Mesendoderm (in vitro differentiated cells): ENCODE measurements around the gene AAMP.

Source experiments
- DNase-seq: peaks from one replicate; pipeline ENCODE4 v3.0.0; 2013
- H2AK5ac ChIP-seq: 2 replicates; pipeline ENCODE4 v1.6.1; 2013; ENCODE audit warnings: low read length, inconsistent platforms
- H2BK120ac ChIP-seq: 2 replicates; pipeline ENCODE4 v1.6.1; 2013; ENCODE audit warnings: low read depth, mild to moderate bottlenecking, low read length, moderate library complexity, mixed read lengths
- H2BK15ac ChIP-seq: replicated peaks from 2 replicates; pipeline ENCODE4 v1.6.1; 2013; ENCODE audit warnings: low read depth, mild to moderate bottlenecking, moderate library complexity
- H2BK5ac ChIP-seq: 2 replicates; pipeline ENCODE4 v1.6.1; 2013; ENCODE audit warnings: low read length, inconsistent platforms
- H3K18ac ChIP-seq: 2 replicates; pipeline ENCODE4 v1.6.1; 2013; ENCODE audit warnings: mild to moderate bottlenecking, low read length, mixed read lengths
- H3K23ac ChIP-seq: one replicate; pipeline ENCODE4 v1.6.1; 2013; ENCODE audit warnings: low read length
- H3K27ac ChIP-seq: 2 replicates; pipeline ENCODE4 v1.5.1; 2013; ENCODE audit warnings: low read depth, mild to moderate bottlenecking, inconsistent platforms, low read length, moderate library complexity
- H3K27me3 ChIP-seq: 2 replicates; pipeline ENCODE4 v1.6.1; 2013; ENCODE audit warnings: low read length, control low read depth, mild to moderate bottlenecking, inconsistent platforms; ENCODE audit not compliant: insufficient read depth, poor library complexity
- H3K36me3 ChIP-seq: 2 replicates; pipeline ENCODE4 v1.6.1; 2013; ENCODE audit warnings: low read length, inconsistent platforms; ENCODE audit not compliant: control insufficient read depth, insufficient read depth
- H3K4ac ChIP-seq: one replicate; pipeline ENCODE4 v1.6.1; 2013; ENCODE audit warnings: low read depth, mild to moderate bottlenecking, low read length, moderate library complexity
- H3K4me1 ChIP-seq: 2 replicates; pipeline ENCODE4 v1.6.1; 2013; ENCODE audit warnings: low read depth, low read length, inconsistent platforms; ENCODE audit not compliant: control insufficient read depth
- H3K4me2 ChIP-seq: 2 replicates; pipeline ENCODE4 v1.6.1; 2013; ENCODE audit warnings: low read length
- H3K4me3 ChIP-seq: 2 replicates; pipeline ENCODE4 v1.5.1; 2013; ENCODE audit warnings: mild to moderate bottlenecking, low read length
- H3K56ac ChIP-seq: one replicate; pipeline ENCODE4 v1.6.1; 2013; ENCODE audit warnings: low read length
- H3K79me1 ChIP-seq: 2 replicates; pipeline ENCODE4 v1.6.1; 2013; ENCODE audit warnings: low read length, inconsistent platforms
- H3K79me2 ChIP-seq: 2 replicates; pipeline ENCODE4 v1.6.1; 2013; ENCODE audit warnings: mild to moderate bottlenecking, low read length; ENCODE audit not compliant: control insufficient read depth, insufficient read depth
- H3K9ac ChIP-seq: 2 replicates; pipeline ENCODE4 v1.6.1; 2013; ENCODE audit warnings: low read length, inconsistent platforms
- H4K5ac ChIP-seq: one replicate; pipeline ENCODE4 v1.6.1; 2013; ENCODE audit warnings: low read length
- H4K8ac ChIP-seq: one replicate; pipeline ENCODE4 v1.6.1; 2013; ENCODE audit warnings: low read depth, mild to moderate bottlenecking, control low read depth, low read length, moderate library complexity
- WGBS: extraction: QIAGEN DNeasy Blood & Tissue Kit; methylation state at CpG from one replicate; pipeline ENCODE4 v1.1.7; 2013; ENCODE audit warnings: low lambda C conversion rate, missing lambda C conversion rate; ENCODE audit not compliant: insufficient coverage; ENCODE audit errors: extremely low coverage; 5-methylcytosine and 5-hydroxymethylcytosine counted together

AAMP gene

GRCh38 chr2:218293715-218294429, 23.9 kb upstream of the AAMP start:
- no peak overlapping the region for H3K23ac ChIP-seq
- no peak overlapping the region for H3K4me2 ChIP-seq
- peaks cover 2% of the 10 kb centered on the region for H3K79me1 ChIP-seq
- no peak for DNase-seq
- no peak overlapping the region for H3K4ac ChIP-seq
- H3K27me3 ChIP-seq = no peaks in the 10 kb centered on the region
- H3K18ac ChIP-seq = no peak overlapping the region
- H4K5ac ChIP-seq = no peak overlapping the region
- no peak overlapping the region for H2BK5ac ChIP-seq
- no peak overlapping the region for H2BK120ac ChIP-seq
- H3K79me2 ChIP-seq = no peaks in the 10 kb centered on the region
- no peaks in the 10 kb centered on the region for H3K36me3 ChIP-seq
- H3K9ac ChIP-seq = no peak overlapping the region
- no peak overlapping the region for H2AK5ac ChIP-seq
- H3K56ac ChIP-seq = no peak overlapping the region
- no peak overlapping the region for H3K27ac ChIP-seq
- no peak overlapping the region for H3K4me3 ChIP-seq
- no peak overlapping the region for H4K8ac ChIP-seq
- no peak overlapping the region for H2BK15ac ChIP-seq
- H3K4me1 ChIP-seq = peaks cover 7% of the 10 kb centered on the region
- WGBS = no CpG with 5 or more reads among the region's 5 CpGs

GRCh38 chr2:218292048-218293014, 22.4 kb upstream of the AAMP start, which contains the start of gene TMBIM1:
TMBIM1 (minus strand) TSS chr2:218292503; CDS start chr2:218282141, 10,362 bp downstream.
- Histone ChIP-seq H4K5ac (no peak within 1 kb of the TSS), H3K79me2 (no peaks in the 10 kb centered on the region), H3K23ac (no peak within 1 kb of the TSS), H3K18ac (peak within 1 kb of the TSS; percentile 63), H3K9ac (peak within 1 kb of the TSS; percentile 93), H2BK120ac (no peak within 1 kb of the TSS), H4K8ac (no peak within 1 kb of the TSS), H3K27me3 (no peaks in the 10 kb centered on the region), H3K36me3 (no peaks in the 10 kb centered on the region), H3K4me1 (peaks cover 9% of the 10 kb centered on the region), H2AK5ac (no peak within 1 kb of the TSS), H3K4me2 (peak within 1 kb of the TSS; percentile 24), H2BK15ac (no peak within 1 kb of the TSS), H3K4ac (peak within 1 kb of the TSS; percentile 83), H3K4me3 (peak within 1 kb of the TSS; percentile 72), H3K56ac (peak within 1 kb of the TSS; percentile 94), H2BK5ac (no peak within 1 kb of the TSS), H3K27ac (no peak within 1 kb of the TSS), H3K79me1 (peaks cover 2% of the 10 kb centered on the region)
- peak; percentile 76 for DNase-seq
- WGBS = no CpG with 5 or more reads among the region's 63 CpGs

GRCh38 chr2:218291318-218292047, 21.5 kb upstream of the AAMP start:
- no peak overlapping the region for H4K8ac ChIP-seq
- peak overlapping the region; percentile 83 for H3K4ac ChIP-seq
- H2BK120ac ChIP-seq = no peak overlapping the region
- peaks cover 13% of the 10 kb centered on the region for H3K4me1 ChIP-seq
- DNase-seq = no peak
- no peaks in the 10 kb centered on the region for H3K79me2 ChIP-seq
- peak overlapping the region; percentile 63 for H3K18ac ChIP-seq
- H3K9ac ChIP-seq = peak overlapping the region; percentile 93
- H3K56ac ChIP-seq = peak overlapping the region; percentile 94
- no CpG with 5 or more reads among the region's 12 CpGs for WGBS
- no peaks in the 10 kb centered on the region for H3K36me3 ChIP-seq
- H3K79me1 ChIP-seq = peaks cover 2% of the 10 kb centered on the region
- H4K5ac ChIP-seq = no peak overlapping the region
- H3K4me2 ChIP-seq = peak overlapping the region; percentile 24
- no peaks in the 10 kb centered on the region for H3K27me3 ChIP-seq
- H2AK5ac ChIP-seq = no peak overlapping the region
- no peak overlapping the region for H3K23ac ChIP-seq
- peak overlapping the region; percentile 27 for H3K27ac ChIP-seq
- H2BK15ac ChIP-seq = no peak overlapping the region
- no peak overlapping the region for H2BK5ac ChIP-seq
- H3K4me3 ChIP-seq = peak overlapping the region; percentile 72

- Histone ChIP-seq H3K4ac (no peak overlapping the region), H4K8ac (no peak overlapping the region), H3K23ac (no peak overlapping the region), H3K79me1 (peaks cover 4% of the 10 kb centered on the region), H3K18ac (no peak overlapping the region), H3K36me3 (no peaks in the 10 kb centered on the region), H3K27me3 (no peaks in the 10 kb centered on the region), H3K4me1 (peaks cover 13% of the 10 kb centered on the region), H2BK5ac (no peak overlapping the region), H3K4me2 (no peak overlapping the region), H3K4me3 (no peak overlapping the region), H3K27ac (peak overlapping the region; percentile 27), H4K5ac (no peak overlapping the region), H3K56ac (peak overlapping the region; percentile 94), H2BK15ac (no peak overlapping the region), H2AK5ac (no peak overlapping the region), H3K9ac (peak overlapping the region; percentile 32), H2BK120ac (no peak overlapping the region), H3K79me2 (no peaks in the 10 kb centered on the region)
- no peak for DNase-seq
- no CpG with 5 or more reads among the region's 12 CpGs for WGBS
These were observed 20.7 kb upstream of the AAMP start for GRCh38 chr2:218290316-218291261.
